ENCODE data around the gene PPP2R5C. TPM values are rescaled to one million over a fixed set of nuclear protein-coding genes. Genes with fewer than 3 reads are reported as not detected.
"Not testable (repeated sequence)": the region's sequence is repeated elsewhere in the genome, so short reads cannot be mapped to it uniquely, and the experiment has no call there.

The PPP2R5C gene
- total RNA-seq, 1 donor from 2014 or later, result 71.5 TPM

GRCh38 chr14:101726295-101726953 is 35.1 kb upstream of the PPP2R5C start:
- peaks cover 4% of the 10 kb centered on the region for H3K27me3 Mint-ChIP-seq (ENCODE audit: unreplicated experiment)
- no peaks in the 10 kb centered on the region for H3K9me3 Mint-ChIP-seq (ENCODE audit: unreplicated experiment)
- no peak overlapping the region for H3K4me3 Mint-ChIP-seq (ENCODE audit: unreplicated experiment)
- no peak for TF ChIP-seq CTCF (IDR thresholded peaks at IDR 0.05; ENCODE audit: unreplicated experiment)
- peaks cover 16% of the 10 kb centered on the region for H3K4me1 Mint-ChIP-seq (ENCODE audit: unreplicated experiment)
- no peak overlapping the region for H3K27ac Mint-ChIP-seq (ENCODE audit: unreplicated experiment)
- DNase-seq (ENCODE audit: low spot score), result no peak
- H3K36me3 Mint-ChIP-seq (ENCODE audit: low read depth, unreplicated experiment), result peaks cover 16% of the 10 kb centered on the region

- H3K9me3 Mint-ChIP-seq (ENCODE audit: unreplicated experiment), result no peaks in the 10 kb centered on the region
- H3K27me3 Mint-ChIP-seq (ENCODE audit: unreplicated experiment), result peaks cover 4% of the 10 kb centered on the region
- TF ChIP-seq CTCF (IDR thresholded peaks at IDR 0.05; ENCODE audit: unreplicated experiment), result no peak
- H3K4me1 Mint-ChIP-seq (ENCODE audit: unreplicated experiment), result peaks cover 19% of the 10 kb centered on the region
- DNase-seq (ENCODE audit: low spot score), result no peak
- H3K36me3 Mint-ChIP-seq (ENCODE audit: low read depth, unreplicated experiment), result peaks cover 16% of the 10 kb centered on the region
- H3K27ac Mint-ChIP-seq (ENCODE audit: unreplicated experiment), result no peak overlapping the region
- H3K4me3 Mint-ChIP-seq (ENCODE audit: unreplicated experiment), result no peak overlapping the region
These were observed 34.6 kb upstream of the PPP2R5C start for GRCh38 chr14:101726954-101727302.

GRCh38 chr14:101727611-101728366 is 33.7 kb upstream of the PPP2R5C start:
- Mint-ChIP-seq H3K4me1 (ENCODE audit: unreplicated experiment) (peaks cover 18% of the 10 kb centered on the region), H3K36me3 (ENCODE audit: low read depth, unreplicated experiment) (peaks cover 13% of the 10 kb centered on the region), H3K27me3 (ENCODE audit: unreplicated experiment) (peaks cover 4% of the 10 kb centered on the region), H3K4me3 (ENCODE audit: unreplicated experiment) (no peak overlapping the region), H3K9me3 (ENCODE audit: unreplicated experiment) (no peaks in the 10 kb centered on the region), H3K27ac (ENCODE audit: unreplicated experiment) (no peak overlapping the region)
- DNase-seq (ENCODE audit: low spot score), result no peak
- TF ChIP-seq CTCF (IDR thresholded peaks at IDR 0.05; ENCODE audit: unreplicated experiment), result no peak

GRCh38 chr14:101728367-101728742 is 33.2 kb upstream of the PPP2R5C start:
- Mint-ChIP-seq H3K4me3 (ENCODE audit: unreplicated experiment) (no peak overlapping the region), H3K27me3 (ENCODE audit: unreplicated experiment) (peaks cover 4% of the 10 kb centered on the region), H3K36me3 (ENCODE audit: low read depth, unreplicated experiment) (peaks cover 10% of the 10 kb centered on the region), H3K9me3 (ENCODE audit: unreplicated experiment) (no peaks in the 10 kb centered on the region), H3K4me1 (ENCODE audit: unreplicated experiment) (peaks cover 15% of the 10 kb centered on the region), H3K27ac (ENCODE audit: unreplicated experiment) (no peak overlapping the region)
- DNase-seq (ENCODE audit: low spot score), result no peak
- no peak for TF ChIP-seq CTCF (IDR thresholded peaks at IDR 0.05; ENCODE audit: unreplicated experiment)

GRCh38 chr14:101729382-101729781 is 32.1 kb upstream of the PPP2R5C start:
- Mint-ChIP-seq H3K9me3 (ENCODE audit: unreplicated experiment) (no peaks in the 10 kb centered on the region), H3K4me3 (ENCODE audit: unreplicated experiment) (no peak overlapping the region), H3K27me3 (ENCODE audit: unreplicated experiment) (peaks cover 4% of the 10 kb centered on the region), H3K27ac (ENCODE audit: unreplicated experiment) (no peak overlapping the region), H3K4me1 (ENCODE audit: unreplicated experiment) (peaks cover 15% of the 10 kb centered on the region), H3K36me3 (ENCODE audit: low read depth, unreplicated experiment) (peaks cover 10% of the 10 kb centered on the region)
- TF ChIP-seq CTCF (IDR thresholded peaks at IDR 0.05; ENCODE audit: unreplicated experiment), result no peak
- DNase-seq (ENCODE audit: low spot score), result no peak

GRCh38 chr14:101730157-101730556 is 31.4 kb upstream of the PPP2R5C start:
- not testable (repeated sequence) for H3K27ac Mint-ChIP-seq (ENCODE audit: unreplicated experiment); H3K36me3 Mint-ChIP-seq (ENCODE audit: low read depth, unreplicated experiment); H3K9me3 Mint-ChIP-seq (ENCODE audit: unreplicated experiment); H3K4me3 Mint-ChIP-seq (ENCODE audit: unreplicated experiment); DNase-seq (ENCODE audit: low spot score); H3K27me3 Mint-ChIP-seq (ENCODE audit: unreplicated experiment)
- peaks cover 15% of the 10 kb centered on the region for H3K4me1 Mint-ChIP-seq (ENCODE audit: unreplicated experiment)
